Jurkat, Clone E6-1 (cell line): ENCODE data around the gene FADS1.

Experiments
- DNase-seq: peaks from one replicate; pipeline ENCODE4 v3.0.0-alpha.2; 2011; ENCODE audit warnings: low read depth, low spot score
- H3K4me3 ChIP-seq: 2 replicates; pipeline ENCODE4 v1.5.1; 2011; ENCODE audit warnings: mild to moderate bottlenecking, low read length, control low read depth, moderate library complexity

Gene FADS1

GRCh38 chr11:61782299-61782698 lies 34.5 kb downstream of the FADS1 start:
- no peak for DNase-seq
- H3K4me3 ChIP-seq: no peak overlapping the region

DNA sequence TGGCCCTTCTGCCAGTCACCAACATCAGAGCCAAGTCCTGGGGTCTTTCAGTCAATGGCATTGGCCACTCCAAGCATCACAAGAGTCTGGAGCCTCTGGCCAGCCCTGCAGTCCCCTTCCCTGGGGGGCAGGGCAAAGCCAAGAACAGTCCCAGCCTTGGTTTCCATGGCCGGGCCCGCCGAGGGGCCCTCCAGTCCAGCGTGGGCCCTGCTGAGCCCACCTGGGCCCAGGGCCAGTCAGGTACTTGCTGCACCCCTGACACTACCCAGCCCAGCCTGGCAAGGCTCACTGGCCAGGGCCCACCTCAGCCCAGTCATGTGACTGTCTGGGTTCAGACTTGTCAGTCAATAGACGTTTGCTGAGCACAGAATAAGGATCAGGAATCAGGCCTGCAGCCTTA lies 35.2 kb downstream of the FADS1 start:
- no peak overlapping the region for H3K4me3 ChIP-seq
- DNase-seq: no peak

GRCh38 chr11:61780581-61781162 lies 36.1 kb downstream of the FADS1 start:
- H3K4me3 ChIP-seq: no peak overlapping the region
- no peak for DNase-seq

DNA sequence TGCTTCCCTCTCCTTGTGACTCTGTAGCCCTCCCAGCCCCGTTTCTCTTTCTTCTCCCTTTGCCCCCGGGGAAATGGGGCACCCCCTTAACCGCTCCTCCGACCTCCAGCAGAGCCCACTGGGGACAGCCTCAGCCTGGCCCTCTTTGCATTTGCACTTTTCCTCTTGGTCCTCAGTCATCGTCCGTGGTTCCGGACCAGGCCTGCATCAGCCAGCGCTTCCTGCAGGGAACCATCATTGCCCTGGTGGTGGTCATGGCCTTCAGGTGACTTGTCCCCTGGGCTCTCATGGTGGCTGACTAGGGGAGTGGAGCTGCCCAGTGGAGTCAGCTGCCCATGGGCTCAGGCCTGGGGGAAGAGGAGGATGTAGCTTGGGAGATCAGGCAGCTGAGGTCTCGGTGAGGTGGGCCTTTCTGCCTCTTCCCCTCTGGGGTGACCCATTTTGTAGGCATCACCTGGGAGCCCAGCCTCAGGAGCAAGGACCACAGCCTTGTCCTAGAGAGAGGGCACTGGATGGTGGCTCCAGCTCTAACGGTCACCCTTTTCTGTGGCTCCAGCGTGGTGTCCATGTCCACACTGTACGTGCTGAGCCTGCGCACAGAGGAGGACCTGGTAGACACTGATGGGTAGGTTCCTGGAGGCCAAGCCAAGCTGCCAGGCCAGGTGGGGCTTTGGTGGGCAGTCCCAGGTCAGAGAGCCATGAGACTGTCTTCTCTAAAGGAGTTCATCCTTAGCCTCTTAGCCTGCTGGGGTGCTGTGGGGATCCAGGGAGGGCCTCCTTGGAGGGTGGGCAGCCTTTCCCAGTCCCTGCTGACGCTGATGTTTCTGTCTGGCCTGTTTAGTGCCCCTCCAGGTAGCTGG lies 36.9 kb downstream of the FADS1 start:
- DNase-seq: no peak
- H3K4me3 ChIP-seq: no peak overlapping the region

- DNase-seq: no peak
- no peak overlapping the region for H3K4me3 ChIP-seq
Measured at GRCh38 chr11:61778920-61779650, 37.7 kb downstream of the FADS1 start.

DNA sequence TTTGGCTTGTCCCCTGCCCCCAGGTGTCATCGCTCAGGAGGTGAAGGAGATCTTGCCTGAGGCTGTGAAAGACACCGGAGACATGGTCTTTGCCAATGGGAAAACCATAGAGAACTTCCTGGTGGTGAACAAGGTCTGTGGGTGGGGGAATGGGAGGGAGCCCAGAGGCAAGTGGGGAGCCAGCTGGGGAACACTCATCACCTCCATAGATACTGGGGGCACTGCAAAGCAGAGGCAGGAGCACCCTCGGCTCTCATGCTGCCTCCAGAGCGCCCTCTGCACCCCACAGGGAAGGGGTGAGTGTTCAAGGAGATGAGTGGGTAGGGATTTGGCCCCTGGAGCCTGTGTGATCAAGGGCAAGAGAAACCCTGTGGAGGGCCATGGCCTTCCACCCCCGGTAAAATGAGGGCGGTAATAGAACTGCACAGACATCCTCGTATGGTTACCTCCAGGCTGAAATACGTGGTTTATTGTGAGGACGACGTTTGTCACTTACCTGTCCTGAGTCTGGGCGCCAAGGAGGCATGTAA lies 38.4 kb downstream of the FADS1 start:
- no peak for DNase-seq

GRCh38 chr11:61777234-61778090 lies 39.3 kb downstream of the FADS1 start:
- no peak overlapping the region for H3K4me3 ChIP-seq

More for the DNA sequence above, 38.4 kb downstream of the FADS1 start:
- no peak overlapping the region for H3K4me3 ChIP-seq

GRCh38 chr11:61776561-61777075 lies 40.2 kb downstream of the FADS1 start:
- DNase-seq: peak; percentile 37
- no peak overlapping the region for H3K4me3 ChIP-seq

More at GRCh38 chr11:61777234-61778090, 39.3 kb downstream of the FADS1 start:
- DNase-seq: no peak

GRCh38 chr11:61775606-61776554 lies 40.9 kb downstream of the FADS1 start:
- no peak overlapping the region for H3K4me3 ChIP-seq
- DNase-seq: no peak

DNA sequence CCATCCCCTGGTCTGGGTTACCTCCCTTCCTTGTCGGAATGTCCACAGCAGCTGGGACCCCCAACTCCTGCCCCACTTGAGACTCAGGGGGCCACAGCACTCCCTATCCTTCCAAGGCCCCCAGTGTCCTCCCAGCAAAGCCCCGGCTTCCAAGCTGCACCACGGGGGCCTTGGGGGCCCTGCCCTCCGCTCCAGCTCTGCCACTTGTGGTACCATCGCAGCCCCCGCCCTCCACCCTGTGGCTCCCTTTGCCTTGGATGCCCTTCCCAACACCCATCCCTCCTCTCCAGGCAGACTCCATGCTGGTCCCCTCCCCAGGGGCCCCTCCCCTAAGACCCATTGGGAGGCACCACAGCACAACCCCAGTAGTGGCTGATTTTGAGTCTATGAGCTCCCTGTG lies 41.7 kb downstream of the FADS1 start:
- H3K4me3 ChIP-seq: no peak overlapping the region

DNA sequence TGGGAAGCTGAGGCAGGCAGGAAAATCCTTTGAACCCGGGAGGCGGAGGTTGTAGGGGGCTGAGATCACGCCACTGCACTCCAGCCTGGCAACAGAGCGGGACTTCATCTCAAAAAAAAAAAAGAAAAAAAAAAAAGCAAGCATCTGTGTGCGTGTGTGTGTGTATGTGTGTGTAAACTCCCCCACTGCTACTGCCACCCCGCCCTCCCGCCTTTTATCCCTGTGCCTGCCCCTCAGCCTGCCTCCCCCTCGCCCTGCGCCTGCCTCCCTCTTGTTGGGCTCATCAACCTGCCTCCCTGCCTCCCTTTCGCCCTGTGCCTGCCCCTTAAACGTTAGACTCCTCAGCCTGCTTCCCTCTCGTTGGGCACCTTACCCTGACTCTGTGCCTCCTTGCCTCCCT lies 42.4 kb downstream of the FADS1 start:
- no peak for DNase-seq
- no peak overlapping the region for H3K4me3 ChIP-seq

More for the DNA sequence above, 41.7 kb downstream of the FADS1 start:
- DNase-seq: no peak

GRCh38 chr11:61773809-61774208 lies 43.0 kb downstream of the FADS1 start:
- DNase-seq: no peak
- H3K4me3 ChIP-seq: no peak overlapping the region

- H3K4me3 ChIP-seq: no peak overlapping the region
- DNase-seq: no peak
Measured at GRCh38 chr11:61773356-61773755, 43.4 kb downstream of the FADS1 start.

GRCh38 chr11:61771985-61772455 lies 44.8 kb downstream of the FADS1 start:
- no peak overlapping the region for H3K4me3 ChIP-seq
- no peak for DNase-seq

- H3K4me3 ChIP-seq: no peak overlapping the region
- no peak for DNase-seq
Measured at GRCh38 chr11:61771195-61771894, 45.5 kb downstream of the FADS1 start.

- H3K4me3 ChIP-seq: no peak overlapping the region
- no peak for DNase-seq
Measured at GRCh38 chr11:61769946-61770683, 46.7 kb downstream of the FADS1 start.
